Gastrocnemius medialis (tissue), 4 donors: Measurements from ENCODE around the gene USP6NL.

Experiments used
- POLR2A ChIP-seq, 2 donors: fragments of 450-650 bp; IDR thresholded peaks; one replicate each; pipeline ENCODE4 v1.6.1; 2017; ENCODE audit warnings: antibody characterized with exemption in 2 of 2, mild to moderate bottlenecking in 2 of 2, moderate library complexity in 2 of 2
- TF ChIP-seq, protein P1 (sequence below), 5 experiments: fragments of 450-650 bp in 3 of 5; fragments of 200-600 bp in 2 of 5; sonication (generic) in 2 of 5; IDR thresholded peaks in 4 of 5; conservative IDR thresholded peaks in 1 of 5; 1 replicate in 4 of 5; 2 replicates in 1 of 5; pipeline ENCODE4 v1.5.1; 2016 to 2019; ENCODE audit warnings: antibody characterized with exemption in 5 of 5, mild to moderate bottlenecking in 3 of 5, moderate library complexity in 3 of 5

- TF ChIP-seq, protein P1, sequence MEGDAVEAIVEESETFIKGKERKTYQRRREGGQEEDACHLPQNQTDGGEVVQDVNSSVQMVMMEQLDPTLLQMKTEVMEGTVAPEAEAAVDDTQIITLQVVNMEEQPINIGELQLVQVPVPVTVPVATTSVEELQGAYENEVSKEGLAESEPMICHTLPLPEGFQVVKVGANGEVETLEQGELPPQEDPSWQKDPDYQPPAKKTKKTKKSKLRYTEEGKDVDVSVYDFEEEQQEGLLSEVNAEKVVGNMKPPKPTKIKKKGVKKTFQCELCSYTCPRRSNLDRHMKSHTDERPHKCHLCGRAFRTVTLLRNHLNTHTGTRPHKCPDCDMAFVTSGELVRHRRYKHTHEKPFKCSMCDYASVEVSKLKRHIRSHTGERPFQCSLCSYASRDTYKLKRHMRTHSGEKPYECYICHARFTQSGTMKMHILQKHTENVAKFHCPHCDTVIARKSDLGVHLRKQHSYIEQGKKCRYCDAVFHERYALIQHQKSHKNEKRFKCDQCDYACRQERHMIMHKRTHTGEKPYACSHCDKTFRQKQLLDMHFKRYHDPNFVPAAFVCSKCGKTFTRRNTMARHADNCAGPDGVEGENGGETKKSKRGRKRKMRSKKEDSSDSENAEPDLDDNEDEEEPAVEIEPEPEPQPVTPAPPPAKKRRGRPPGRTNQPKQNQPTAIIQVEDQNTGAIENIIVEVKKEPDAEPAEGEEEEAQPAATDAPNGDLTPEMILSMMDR (IDR thresholded peaks at IDR 0.05 in 4 of 5, conservative IDR thresholded peaks at IDR 0.05 in 1 of 5) = no peak
- no peak for TF ChIP-seq POLR2A (IDR thresholded peaks at IDR 0.05)
These were observed 16.7 kb downstream of the USP6NL start for GRCh38 chr10:11594589-11595394.
